Activated CD4-positive, alpha-beta T cell treated with anti-CD3 and anti-CD28 coated beads for 36 hours (primary cell): ENCODE data around the gene PSRC1. TPM values are rescaled to one million over a fixed set of nuclear protein-coding genes. Genes with fewer than 3 reads are reported as not detected.
A peak's percentile ranks its signal among the peaks of the same experiment; 100 is the strongest.

Experiments
- ATAC-seq: fragments of 200-7000 bp; cut with Tn5 transposase; one replicate; pipeline ENCODE4 v1.10.0; 2021; ENCODE audit warnings: mild to moderate bottlenecking, moderate library complexity
- CTCF ChIA-PET: fragments of 350-600 bp; sonication (Branson Sonifier 250); formaldehyde crosslinking; loops from one replicate; lab custom pipeline; 2021; ENCODE audit warnings: antibody characterized with exemption; lab: Charles Lee
- POLR2A ChIA-PET: fragments of 350-600 bp; sonication (Branson Sonifier 250); formaldehyde crosslinking; loops from one replicate; lab custom pipeline; 2021; ENCODE audit warnings: antibody characterized with exemption, inconsistent platforms; lab: Charles Lee
- DNase-seq: peaks from one replicate; pipeline ENCODE4 v3.0.0-alpha.2; 2020
- H3K27ac Mint-ChIP-seq: one replicate; pipeline ENCODE4 v1.8.0; 2021; ENCODE audit warnings: mixed read lengths
- H3K27me3 Mint-ChIP-seq: one replicate; pipeline ENCODE4 v1.8.0; 2021; ENCODE audit warnings: mixed read lengths
- H3K36me3 Mint-ChIP-seq: one replicate; pipeline ENCODE4 v1.8.0; 2021; ENCODE audit warnings: low read depth, mixed read lengths
- H3K4me1 Mint-ChIP-seq: one replicate; pipeline ENCODE4 v1.8.0; 2021; ENCODE audit warnings: mixed read lengths
- H3K4me3 Mint-ChIP-seq: one replicate; pipeline ENCODE4 v1.8.0; 2021; ENCODE audit warnings: mild to moderate bottlenecking, moderate library complexity, mixed read lengths
- H3K9me3 Mint-ChIP-seq: one replicate; pipeline ENCODE4 v1.8.0; 2021; ENCODE audit warnings: low read depth, mixed read lengths
- intact Hi-C, 2 experiments: fragments of 100-400 bp; cut with DNase I in 1 of 2; cut with micrococcal nuclease in 1 of 2; formaldehyde crosslinking; loops; one replicate each; pipeline versions ENCODE4 v1.14.2 to v1.15.1; 2022 to 2024; cut with DNase I, micrococcal nuclease
- total RNA-seq, 2 experiments: library from RNA; stranded (reverse); gene quantifications; one replicate each; pipeline ENCODE4 v1.2.3, GENCODE V29; 2021

The PSRC1 gene
- total RNA-seq, 2 experiments from 2014 or later: 17.6 to 18.4 TPM

- CTCF ChIA-PET: interaction anchor here (0.6 to 1.3 kb wide), 3 partner anchors 11 to 289 kb away, joined by 3 to 5 read pairs (median 3); no protein-coding TSS in a partner anchor
- intact Hi-C loops: loop anchor here in 1 of 2 experiments (1.0 kb wide), 1 partner anchor 7 kb away; the partner anchor contains the start of gene CELSR2
- H3K36me3 Mint-ChIP-seq: peaks cover 15% of the 10 kb centered on the region
- peaks cover 13% of the 10 kb centered on the region for H3K4me1 Mint-ChIP-seq
- no peaks in the 10 kb centered on the region for H3K9me3 Mint-ChIP-seq
- ATAC-seq (no peak), DNase-seq (no peak)
- H3K4me3 Mint-ChIP-seq: no peak overlapping the region
- no peak overlapping the region for H3K27ac Mint-ChIP-seq
- peaks cover 2% of the 10 kb centered on the region for H3K27me3 Mint-ChIP-seq
- POLR2A ChIA-PET: no interaction called here
Observed at GRCh38 chr1:109241841-109242345, 41.1 kb downstream of the PSRC1 start.

GRCh38 chr1:109241344-109241743 lies 41.6 kb downstream of the PSRC1 start:
- H3K27ac Mint-ChIP-seq: no peak overlapping the region
- ATAC-seq (peak; percentile 17), DNase-seq (no peak)
- intact Hi-C loops: loop anchor here in 1 of 2 experiments (1.0 kb wide), 1 partner anchor 8 kb away; the partner anchor contains the start of gene CELSR2
- ChIA-PET CTCF (interaction anchor here (0.5 to 1.3 kb wide), 4 partner anchors 11 to 290 kb away, joined by 3 to 5 read pairs (median 3); no protein-coding TSS in a partner anchor), POLR2A (no interaction called here)
- H3K4me3 Mint-ChIP-seq: no peak overlapping the region
- H3K9me3 Mint-ChIP-seq: no peaks in the 10 kb centered on the region
- H3K4me1 Mint-ChIP-seq: peaks cover 13% of the 10 kb centered on the region
- peaks cover 17% of the 10 kb centered on the region for H3K36me3 Mint-ChIP-seq
- peaks cover 2% of the 10 kb centered on the region for H3K27me3 Mint-ChIP-seq

DNA sequence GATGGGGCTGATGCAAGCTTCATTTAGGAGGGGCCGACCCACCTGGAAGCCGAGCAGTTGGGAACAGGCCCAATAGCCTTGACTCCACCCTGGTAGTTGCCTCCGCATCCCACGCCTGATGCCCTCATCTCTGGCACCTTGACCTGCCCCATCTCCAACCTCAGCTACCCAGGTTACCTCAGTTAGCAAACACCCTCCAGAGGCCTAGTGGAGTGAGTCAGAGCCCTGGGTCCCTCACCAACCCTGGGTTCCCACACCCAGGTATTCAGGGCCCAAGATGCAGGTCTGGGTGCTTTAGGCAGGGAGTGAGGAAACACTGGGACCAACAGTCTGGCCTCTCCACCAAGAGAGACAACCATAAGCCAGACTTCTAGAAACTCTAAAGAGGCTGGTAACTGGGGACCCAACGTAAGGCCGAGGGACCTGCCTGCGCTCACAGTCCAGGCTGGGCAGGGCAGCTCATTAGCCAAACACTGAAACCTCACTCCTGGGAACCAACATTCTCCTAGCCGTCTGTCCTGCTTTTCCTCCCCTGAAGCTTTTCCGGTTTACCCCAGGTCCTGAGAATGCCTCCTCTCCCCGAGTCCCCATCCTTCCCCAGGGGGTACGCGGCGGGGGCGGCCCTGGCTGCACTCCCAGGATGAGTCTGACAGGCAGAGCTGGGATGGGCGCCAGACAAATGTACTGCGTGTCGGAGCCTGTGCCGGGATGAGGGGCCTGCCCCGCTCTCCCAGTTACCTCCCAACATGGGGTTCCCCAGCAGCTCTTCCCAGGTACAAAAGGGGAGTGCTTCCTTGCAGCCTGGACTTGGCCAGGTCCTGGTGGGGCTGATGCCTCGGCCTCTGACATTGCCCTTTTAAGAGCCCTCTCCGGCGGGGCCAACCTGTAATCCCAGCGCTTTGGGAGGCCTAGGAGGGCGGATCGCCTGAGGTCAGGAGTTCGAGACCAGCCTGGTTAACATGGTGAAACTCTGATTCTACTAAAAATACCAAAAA lies 42.5 kb downstream of the PSRC1 start:
- Mint-ChIP-seq H3K36me3 (peaks cover 23% of the 10 kb centered on the region), H3K27ac (no peak overlapping the region), H3K27me3 (peaks cover 2% of the 10 kb centered on the region), H3K4me1 (peaks cover 13% of the 10 kb centered on the region), H3K9me3 (no peaks in the 10 kb centered on the region), H3K4me3 (no peak overlapping the region)
- intact Hi-C loops: loop anchor here in 1 of 2 experiments (1.0 kb wide), 1 partner anchor 9 kb away; the partner anchor contains the start of gene CELSR2
- POLR2A ChIA-PET: no interaction called here
- CTCF ChIA-PET: interaction anchor here (1.0 to 1.8 kb wide), 6 partner anchors 13 to 292 kb away, joined by 3 to 5 read pairs (median 4); no protein-coding TSS in a partner anchor
- peak; percentile 38 for ATAC-seq
- DNase-seq: peak; percentile 52

GRCh38 chr1:109239409-109240068 lies 43.4 kb downstream of the PSRC1 start:
- H3K4me3 Mint-ChIP-seq: no peak overlapping the region
- H3K27ac Mint-ChIP-seq: no peak overlapping the region
- CTCF ChIA-PET: interaction anchor here (0.6 to 1.8 kb wide), 11 partner anchors 11 to 293 kb away, joined by 3 to 5 read pairs (median 4); no protein-coding TSS in a partner anchor
- H3K36me3 Mint-ChIP-seq: peaks cover 29% of the 10 kb centered on the region
- intact Hi-C loops: no loop called here
- DNase-seq (peak; percentile 55), ATAC-seq (peak; percentile 73)
- H3K9me3 Mint-ChIP-seq: no peaks in the 10 kb centered on the region
- POLR2A ChIA-PET: no interaction called here
- H3K4me1 Mint-ChIP-seq: peaks cover 16% of the 10 kb centered on the region
- peaks cover 2% of the 10 kb centered on the region for H3K27me3 Mint-ChIP-seq

DNA sequence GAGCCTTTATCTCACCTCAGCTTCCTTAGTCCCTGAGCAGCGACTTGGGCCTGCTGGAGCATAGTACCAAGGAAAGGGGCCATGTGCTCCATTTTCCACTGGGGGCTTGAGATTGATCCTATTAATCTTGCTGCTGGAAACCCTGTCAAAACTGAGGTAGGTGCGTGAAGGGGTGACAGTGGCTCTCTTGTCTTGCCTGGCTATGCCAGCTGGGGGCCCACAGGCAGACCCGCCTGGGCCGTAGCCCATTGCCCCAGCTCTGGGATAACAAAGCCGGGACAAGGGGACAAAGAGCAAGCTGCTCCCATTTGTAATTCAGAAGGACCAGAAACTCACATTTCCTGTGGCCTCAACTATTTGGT lies 43.9 kb downstream of the PSRC1 start:
- POLR2A ChIA-PET: no interaction called here
- Mint-ChIP-seq H3K4me3 (no peak overlapping the region), H3K36me3 (peaks cover 31% of the 10 kb centered on the region), H3K27me3 (peaks cover 2% of the 10 kb centered on the region), H3K27ac (no peak overlapping the region), H3K4me1 (peaks cover 16% of the 10 kb centered on the region), H3K9me3 (no peaks in the 10 kb centered on the region)
- CTCF ChIA-PET: interaction anchor here (0.6 to 1.8 kb wide), 15 partner anchors 12 to 293 kb away, joined by 3 to 5 read pairs (median 4); a partner anchor contains a TSS
- DNase-seq (no peak), ATAC-seq (no peak)
- intact Hi-C loops: no loop called here

GRCh38 chr1:109238382-109238781 lies 44.6 kb downstream of the PSRC1 start:
- intact Hi-C loops: no loop called here
- peaks cover 31% of the 10 kb centered on the region for H3K36me3 Mint-ChIP-seq
- CTCF ChIA-PET: interaction anchor here (0.5 to 1.7 kb wide), 9 partner anchors 12 to 125 kb away, joined by 3 to 5 read pairs (median 3); a partner anchor contains a TSS
- H3K9me3 Mint-ChIP-seq: no peaks in the 10 kb centered on the region
- DNase-seq: no peak
- no peak overlapping the region for H3K4me3 Mint-ChIP-seq
- H3K27me3 Mint-ChIP-seq: peaks cover 2% of the 10 kb centered on the region
- ATAC-seq: no peak
- peaks cover 16% of the 10 kb centered on the region for H3K4me1 Mint-ChIP-seq
- no peak overlapping the region for H3K27ac Mint-ChIP-seq
- POLR2A ChIA-PET: no interaction called here

DNA sequence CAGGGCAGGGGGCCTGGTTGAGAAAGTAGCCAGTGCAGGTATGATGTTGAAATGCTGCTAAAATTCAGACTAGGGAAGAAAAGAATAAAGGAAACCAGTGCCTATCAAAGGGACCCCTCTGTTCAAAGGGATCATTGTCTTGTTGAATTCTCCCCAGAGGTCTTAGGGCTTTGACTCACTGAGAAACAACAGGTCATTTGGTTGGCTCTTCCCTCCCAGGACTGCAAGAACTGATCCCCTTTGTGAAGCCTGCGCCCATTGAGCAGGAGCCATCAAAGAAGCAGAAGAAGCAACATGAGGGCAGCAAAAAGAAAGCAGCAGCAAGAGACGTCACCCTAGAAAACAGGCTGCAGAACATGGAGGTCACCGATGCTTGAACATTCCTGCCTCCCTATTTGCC lies 45.4 kb downstream of the PSRC1 start:
- Mint-ChIP-seq H3K36me3 (peaks cover 33% of the 10 kb centered on the region), H3K27me3 (no peaks in the 10 kb centered on the region), H3K27ac (peak overlapping the region; percentile 62), H3K4me3 (no peak overlapping the region), H3K9me3 (no peaks in the 10 kb centered on the region), H3K4me1 (peaks cover 16% of the 10 kb centered on the region)
- ATAC-seq: no peak
- intact Hi-C loops: no loop called here
- POLR2A ChIA-PET: no interaction called here
- CTCF ChIA-PET: interaction anchor here (1.3 to 1.6 kb wide), 2 partner anchors 22 to 124 kb away, joined by 3 to 5 read pairs; a partner anchor contains a TSS
- DNase-seq: no peak

- Mint-ChIP-seq H3K4me3 (no peak overlapping the region), H3K4me1 (peaks cover 3% of the 10 kb centered on the region), H3K9me3 (no peaks in the 10 kb centered on the region), H3K36me3 (peaks cover 49% of the 10 kb centered on the region), H3K27ac (peak overlapping the region; percentile 71), H3K27me3 (no peaks in the 10 kb centered on the region)
- intact Hi-C loops: no loop called here
- POLR2A ChIA-PET: no interaction called here
- CTCF ChIA-PET: no interaction called here
- ATAC-seq (no peak), DNase-seq (no peak)
Observed at GRCh38 chr1:109235137-109235536, 47.8 kb downstream of the PSRC1 start.

DNA sequence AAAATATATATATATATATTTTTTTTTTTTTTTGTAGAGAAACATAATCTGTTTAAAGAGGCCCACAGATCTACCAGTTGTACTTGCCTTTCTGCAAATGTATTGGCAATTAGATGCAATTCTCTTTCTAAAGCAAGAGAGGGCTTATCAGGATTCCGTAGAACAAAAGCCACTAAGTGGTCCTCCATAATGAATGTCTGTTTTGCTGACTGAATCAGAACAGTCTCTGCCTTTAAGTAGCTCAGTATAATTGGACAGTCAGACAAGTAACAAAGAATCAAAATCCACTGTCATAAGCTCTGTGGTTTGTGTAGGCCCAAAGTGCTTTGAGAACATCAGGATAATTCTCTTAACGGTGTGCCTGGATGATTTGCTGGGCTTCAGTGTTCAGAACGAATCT lies 51.9 kb downstream of the PSRC1 start:
- DNase-seq (no peak), ATAC-seq (no peak)
- intact Hi-C loops: no loop called here
- peaks cover 58% of the 10 kb centered on the region for H3K36me3 Mint-ChIP-seq
- H3K4me1 Mint-ChIP-seq: peaks cover 4% of the 10 kb centered on the region
- CTCF ChIA-PET: interaction anchor here (0.6 to 2.1 kb wide), 3 partner anchors 14 to 301 kb away, joined by 5 to 9 read pairs (median 5); partner anchors contain the start of gene SARS1
- H3K4me3 Mint-ChIP-seq: no peak overlapping the region
- H3K27me3 Mint-ChIP-seq: no peaks in the 10 kb centered on the region
- H3K9me3 Mint-ChIP-seq: no peaks in the 10 kb centered on the region
- peak overlapping the region; percentile 14 for H3K27ac Mint-ChIP-seq
- POLR2A ChIA-PET: no interaction called here
